A549 (cell line): ENCODE results near the gene L3MBTL4. TPM values are rescaled to one million over a fixed set of nuclear protein-coding genes. Genes with fewer than 3 reads are reported as not detected.

Experiments used
- ATAC-seq, 2 experiments: fragments of 200-7000 bp in 1 of 2; fragments of >200 bp in 1 of 2; cut with Nextera tagmentation in 1 of 2; cut with Tn5 transposase in 1 of 2; 3 replicates each; pipeline versions ENCODE4 v1.8.0 to v1.9.1; 2018 to 2020; ENCODE audit warnings: mild to moderate bottlenecking in 1 of 2, moderate library complexity in 1 of 2
- CTCF ChIA-PET: fragments of 300-600 bp; sonication (Branson Sonifier 250); formaldehyde crosslinking; extraction: SDS; loops from one replicate; lab custom pipeline; 2021; ENCODE audit warnings: antibody characterized with exemption, inconsistent platforms; lab: Yijun Ruan, JAX
- POLR2A ChIA-PET: fragments of 350-600 bp; formaldehyde crosslinking; extraction: SDS; loops from one replicate; lab custom pipeline; 2021; ENCODE audit warnings: antibody characterized with exemption, inconsistent platforms; lab: Yijun Ruan, JAX
- DNase-seq, 2 experiments: peaks; one replicate each; pipeline versions ENCODE4 v3.0.0 to v3.0.0-alpha.2; 2011 to 2016; ENCODE audit warnings: low read depth in 1 of 2, low spot score in 1 of 2
- FAIRE-seq: peaks from 2 replicates; lab custom pipeline; 2011; peaks lifted over from hg19 to GRCh38; lab: Jason Lieb, UNC
- H3K27ac ChIP-seq, 2 experiments: fragments of >200 bp; sonication (Bioruptor Twin); formaldehyde crosslinking; 3 replicates each; pipeline ENCODE4 v1.5.1; 2016 to 2017
- H3K4me1 ChIP-seq: fragments of >200 bp; sonication (Bioruptor Twin); formaldehyde crosslinking; 3 replicates; pipeline ENCODE4 v1.6.1; 2016
- H3K4me2 ChIP-seq: fragments of >200 bp; sonication (Bioruptor Twin); formaldehyde crosslinking; 3 replicates; pipeline ENCODE4 v1.6.1; 2016
- H3K4me3 ChIP-seq: fragments of >200 bp; sonication (Bioruptor Twin); formaldehyde crosslinking; 3 replicates; pipeline ENCODE4 v1.5.1; 2016
- H3K9me3 ChIP-seq: fragments of >200 bp; sonication (Bioruptor Twin); formaldehyde crosslinking; 3 replicates; pipeline ENCODE4 v1.6.1; 2016
- BCL3 ChIP-seq: fragments of >200 bp; sonication (Bioruptor Twin); formaldehyde crosslinking; IDR thresholded peaks from 3 replicates; pipeline ENCODE4 v1.6.1; 2016
- CEBPB ChIP-seq, 2 experiments: fragments of >200 bp in 1 of 2; sonication (Bioruptor Twin) in 1 of 2; formaldehyde crosslinking in 1 of 2; IDR thresholded peaks; 2 replicates each; pipeline ENCODE4 v1.6.1; 2012 to 2016
- CHD2 ChIP-seq: fragments of 150-350 bp; IDR thresholded peaks from 2 replicates; pipeline ENCODE4 v1.6.1; 2014; ENCODE audit warnings: low read length; ENCODE audit not compliant: partially characterized antibody
- CTCF ChIP-seq: fragments of >200 bp; sonication (Bioruptor Twin); formaldehyde crosslinking; IDR thresholded peaks from 3 replicates; pipeline ENCODE4 v1.5.1; 2016
- EHF ChIP-seq: fragments of 250-450 bp; sonication (Bioruptor Pico); IDR thresholded peaks from 2 replicates; pipeline ENCODE4 v1.5.0; 2020; ENCODE audit warnings: mild to moderate bottlenecking
- EP300 ChIP-seq, 2 experiments: fragments of >200 bp; sonication (Bioruptor Twin); formaldehyde crosslinking; IDR thresholded peaks; 2 replicates in 1 of 2; 3 replicates in 1 of 2; pipeline ENCODE4 v1.6.1; 2016 to 2017
- HMGXB4 ChIP-seq: fragments of 250-450 bp; sonication (Bioruptor Pico); IDR thresholded peaks from 2 replicates; pipeline ENCODE4 v1.5.0; 2021; ENCODE audit warnings: mild to moderate bottlenecking, moderate library complexity, borderline replicate concordance
- HOXB5 ChIP-seq: fragments of 250-450 bp; sonication (Bioruptor Pico); IDR thresholded peaks from 2 replicates; pipeline ENCODE4 v1.5.0; 2020; ENCODE audit warnings: mild to moderate bottlenecking, moderate library complexity
- JUN ChIP-seq, 2 experiments: fragments of >200 bp; sonication (Bioruptor Twin); formaldehyde crosslinking; IDR thresholded peaks; 2 replicates in 1 of 2; 3 replicates in 1 of 2; pipeline ENCODE4 v1.6.1; 2016 to 2017
- JUNB ChIP-seq: fragments of >200 bp; sonication (Bioruptor Twin); formaldehyde crosslinking; IDR thresholded peaks from 2 replicates; pipeline ENCODE4 v1.6.1; 2016
- MAZ ChIP-seq: fragments of 150-350 bp; IDR thresholded peaks from 2 replicates; pipeline ENCODE4 v1.6.1; 2014; ENCODE audit warnings: antibody characterized with exemption, low read depth, low read length, borderline replicate concordance
- NFE2L2 ChIP-seq: fragments of 150-350 bp; conservative IDR thresholded peaks from 2 replicates; pipeline ENCODE4 v1.6.1; 2014; ENCODE audit warnings: low read length
- NR3C1 ChIP-seq: fragments of >200 bp; sonication (Bioruptor Twin); formaldehyde crosslinking; IDR thresholded peaks from 3 replicates; pipeline ENCODE4 v1.6.1; 2017
- PBX3 ChIP-seq: IDR thresholded peaks from 2 replicates; pipeline ENCODE4 v1.6.1; 2012
- PHF8 ChIP-seq: fragments of 200-600 bp; sonication (generic); IDR thresholded peaks from 2 replicates; pipeline ENCODE4 v1.6.1; 2016; ENCODE audit warnings: low read depth, mild to moderate bottlenecking, antibody characterized with exemption, moderate library complexity, borderline replicate concordance
- POLR2A ChIP-seq: IDR thresholded peaks from 2 replicates; pipeline ENCODE4 v1.6.1; 2012; ENCODE audit warnings: mild to moderate bottlenecking, low read length
- POLR2AphosphoS2 ChIP-seq: conservative IDR thresholded peaks from 2 replicates; pipeline ENCODE4 v1.6.1; 2012; ENCODE audit warnings: low read length, improper control_type of control experiment, inconsistent platforms
- RAD21 ChIP-seq, 2 experiments: fragments of >200 bp in 1 of 2; sonication (Bioruptor Twin) in 1 of 2; formaldehyde crosslinking in 1 of 2; IDR thresholded peaks in 1 of 2; conservative IDR thresholded peaks in 1 of 2; 2 replicates in 1 of 2; 3 replicates in 1 of 2; pipeline ENCODE4 v1.6.1; 2012 to 2018; ENCODE audit warnings: inconsistent platforms in 1 of 2
- RARB ChIP-seq: fragments of 250-450 bp; sonication (Bioruptor Pico); IDR thresholded peaks from 2 replicates; pipeline ENCODE4 v1.8.0; 2021; ENCODE audit warnings: mild to moderate bottlenecking, moderate library complexity
- REST ChIP-seq: fragments of 200-600 bp; sonication (generic); IDR thresholded peaks from 2 replicates; pipeline ENCODE4 v1.6.1; 2016; ENCODE audit warnings: antibody characterized with exemption, mild to moderate bottlenecking, moderate library complexity
- RNF2 ChIP-seq: fragments of 200-600 bp; sonication (generic); IDR thresholded peaks from 2 replicates; pipeline ENCODE4 v1.6.1; 2016; ENCODE audit warnings: low read depth, mild to moderate bottlenecking, antibody characterized with exemption, moderate library complexity, borderline replicate concordance
- SMC3 ChIP-seq: fragments of >200 bp; sonication (Bioruptor Twin); formaldehyde crosslinking; IDR thresholded peaks from 3 replicates; pipeline ENCODE4 v1.6.1; 2018; ENCODE audit warnings: inconsistent platforms
- SREBF2 ChIP-seq: fragments of 450-650 bp; IDR thresholded peaks from 2 replicates; pipeline ENCODE4 v1.6.1; 2014; ENCODE audit warnings: mild to moderate bottlenecking, moderate library complexity
- ZC3H11A ChIP-seq: fragments of 450-650 bp; IDR thresholded peaks from 2 replicates; pipeline ENCODE4 v1.6.1; 2014; ENCODE audit warnings: antibody characterized with exemption, mild to moderate bottlenecking
- ZFP36 ChIP-seq: fragments of 450-650 bp; IDR thresholded peaks from 2 replicates; pipeline ENCODE4 v1.6.1; 2014; ENCODE audit warnings: borderline replicate concordance; ENCODE audit not compliant: partially characterized antibody
- ZNF302 ChIP-seq: fragments of 250-450 bp; sonication (Bioruptor Pico); IDR thresholded peaks from 2 replicates; pipeline ENCODE4 v1.9.0; 2021; ENCODE audit warnings: inconsistent platforms, mild to moderate bottlenecking, moderate library complexity
- WGBS: methylation state at CpG from one replicate; pipeline ENCODE4 v1.1.6; 2017; ENCODE audit errors: missing lambda C conversion rate; 5-methylcytosine and 5-hydroxymethylcytosine counted together
- polyA plus RNA-seq, 4 experiments: library from polyadenylated mRNA; depleted of rRNA in 3 of 4; stranded (reverse); fragments of >200 nt; fragmentation: RNase III in 1 of 4; extraction: RNeasy Plus Mini Kit Qiagen cat#74134 plus additional on column Dnase treatment in 1 of 4; gene quantifications; 2 replicates in 3 of 4; 3 replicates in 1 of 4; pipeline ENCODE4 v1.2.3, GENCODE V29; 2011 to 2017

L3MBTL4 gene
- polyA plus RNA-seq, 2 of the 4 experiments (the other 2 are of a cell fraction): 0.03 to 0.06 TPM

GRCh38 chr18:6328621-6329010, 86.1 kb downstream of the L3MBTL4 start:
- no peak for DNase-seq
- no peak overlapping the region for H3K4me2 ChIP-seq
- no peak for FAIRE-seq
- POLR2A ChIA-PET: no interaction called here
- TF ChIP-seq ZC3H11A (no peak), SREBF2 (no peak), RARB (no peak), BCL3 (no peak), CTCF (no peak), JUN (IDR thresholded peaks at IDR 0.05) (no peak), ZNF302 (no peak), RAD21 (conservative IDR thresholded peaks at IDR 0.05 in 1 of 2, IDR thresholded peaks at IDR 0.05 in 1 of 2) (no peak), CEBPB (IDR thresholded peaks at IDR 0.05) (no peak), PBX3 (no peak), MAZ (no peak), POLR2AphosphoS2 (no peak), REST (no peak), JUNB (no peak), NFE2L2 (no peak)
- H3K27ac ChIP-seq: no peak overlapping the region
- H3K4me3 ChIP-seq: no peak overlapping the region
- CTCF ChIA-PET: no interaction called here
- no peaks in the 10 kb centered on the region for H3K4me1 ChIP-seq
- ATAC-seq: no peak
- H3K9me3 ChIP-seq: no peaks in the 10 kb centered on the region
- 5% methylated on average over 3 of the region's 3 CpGs for WGBS

GRCh38 chr18:6327895-6328620, 86.7 kb downstream of the L3MBTL4 start:
- 3% methylated on average over 2 of the region's 2 CpGs for WGBS
- ChIA-PET POLR2A (no interaction called here), CTCF (no interaction called here)
- no peak overlapping the region for H3K4me2 ChIP-seq
- TF ChIP-seq NFE2L2 (no peak), EP300 (IDR thresholded peaks at IDR 0.05) (no peak), ZNF302 (no peak), PHF8 (no peak), POLR2A (no peak), JUNB (no peak), HOXB5 (no peak), BCL3 (no peak), NR3C1 (no peak), ZFP36 (no peak), SMC3 (no peak), RNF2 (no peak), EHF (no peak), HMGXB4 (CRISPR knock-in tag) (no peak), CHD2 (no peak)
- no peaks in the 10 kb centered on the region for H3K4me1 ChIP-seq
- no peak for FAIRE-seq
- no peak for DNase-seq
- no peak overlapping the region for H3K4me3 ChIP-seq
- H3K9me3 ChIP-seq: no peaks in the 10 kb centered on the region
- no peak for ATAC-seq
- no peak overlapping the region for H3K27ac ChIP-seq
